Progenitor cell of endocrine pancreas (in vitro differentiated cells): Measurements from ENCODE around the gene ME3. TPM values are rescaled to one million over a fixed set of nuclear protein-coding genes. Genes with fewer than 3 reads are reported as not detected.

Experiments used
- DNase-seq: peaks from one replicate; pipeline ENCODE4 v3.0.0; 2021; ENCODE audit warnings: low spot score; ENCODE audit not compliant: unreplicated experiment
- H3K27ac Mint-ChIP-seq: 2 replicates; pipeline ENCODE4 v1.8.0; 2021; ENCODE audit warnings: mild to moderate bottlenecking, moderate library complexity, mixed read lengths
- H3K27me3 Mint-ChIP-seq: 2 replicates; pipeline ENCODE4 v1.8.0; 2021; ENCODE audit warnings: mixed read lengths
- H3K36me3 Mint-ChIP-seq: 2 replicates; pipeline ENCODE4 v1.8.0; 2022; ENCODE audit warnings: mixed read lengths; ENCODE audit not compliant: insufficient read depth
- H3K4me1 Mint-ChIP-seq: 2 replicates; pipeline ENCODE4 v1.8.0; 2021; ENCODE audit warnings: low read depth, mixed read lengths
- H3K4me3 Mint-ChIP-seq: 2 replicates; pipeline ENCODE4 v1.8.0; 2021; ENCODE audit warnings: low read depth, mild to moderate bottlenecking, moderate library complexity, mixed read lengths
- H3K9me3 Mint-ChIP-seq: 2 replicates; pipeline ENCODE4 v1.8.0; 2021; ENCODE audit warnings: low read depth, mixed read lengths
- CTCF ChIP-seq: fragments of 200-600 bp; sonication (generic); IDR thresholded peaks from one replicate; pipeline ENCODE4 v1.5.0; 2021; ENCODE audit warnings: antibody characterized with exemption, mild to moderate bottlenecking; ENCODE audit not compliant: unreplicated experiment
- total RNA-seq: library from RNA; stranded (reverse); gene quantifications from 2 replicates; pipeline ENCODE4 v1.2.1, GENCODE V29; 2021

ME3 gene
- total RNA-seq, 1 donor from 2014 or later, result 8.6 TPM

GRCh38 chr11:86502137-86502642 lies 170.2 kb downstream of the ME3 start:
- H3K27me3 Mint-ChIP-seq, result peaks cover 3% of the 10 kb centered on the region
- no peaks in the 10 kb centered on the region for H3K36me3 Mint-ChIP-seq
- no peak for DNase-seq
- TF ChIP-seq CTCF, result no peak
- H3K9me3 Mint-ChIP-seq, result no peaks in the 10 kb centered on the region
- H3K4me3 Mint-ChIP-seq, result no peak overlapping the region
- no peak overlapping the region for H3K27ac Mint-ChIP-seq
- H3K4me1 Mint-ChIP-seq, result peaks cover 2% of the 10 kb centered on the region

GRCh38 chr11:86500500-86501140 lies 171.8 kb downstream of the ME3 start:
- no peak for TF ChIP-seq CTCF
- no peaks in the 10 kb centered on the region for H3K9me3 Mint-ChIP-seq

GRCh38 chr11:86499723-86500129 lies 172.7 kb downstream of the ME3 start:
- Mint-ChIP-seq H3K4me3 (no peak overlapping the region), H3K9me3 (no peaks in the 10 kb centered on the region), H3K27me3 (peaks cover 8% of the 10 kb centered on the region), H3K36me3 (no peaks in the 10 kb centered on the region), H3K4me1 (peaks cover 2% of the 10 kb centered on the region), H3K27ac (no peak overlapping the region)
- TF ChIP-seq CTCF, result no peak
- DNase-seq, result no peak

More at GRCh38 chr11:86500500-86501140, 171.8 kb downstream of the ME3 start:
- Mint-ChIP-seq H3K4me3 (no peak overlapping the region), H3K36me3 (no peaks in the 10 kb centered on the region), H3K27me3 (peaks cover 5% of the 10 kb centered on the region), H3K4me1 (peaks cover 2% of the 10 kb centered on the region), H3K27ac (no peak overlapping the region)
- no peak for DNase-seq

- no peak for DNase-seq
- Mint-ChIP-seq H3K9me3 (no peaks in the 10 kb centered on the region), H3K4me1 (peaks cover 8% of the 10 kb centered on the region), H3K36me3 (no peaks in the 10 kb centered on the region), H3K27ac (no peak overlapping the region), H3K27me3 (peaks cover 8% of the 10 kb centered on the region), H3K4me3 (no peak overlapping the region)
- no peak for TF ChIP-seq CTCF
These were observed 174.6 kb downstream of the ME3 start for GRCh38 chr11:86497836-86498235.

- H3K4me1 Mint-ChIP-seq, result peaks cover 12% of the 10 kb centered on the region
- no peaks in the 10 kb centered on the region for H3K9me3 Mint-ChIP-seq
- H3K27ac Mint-ChIP-seq, result no peak overlapping the region
- H3K27me3 Mint-ChIP-seq, result peaks cover 8% of the 10 kb centered on the region
- H3K36me3 Mint-ChIP-seq, result no peaks in the 10 kb centered on the region
- H3K4me3 Mint-ChIP-seq, result no peak overlapping the region
- DNase-seq, result no peak
- TF ChIP-seq CTCF, result no peak
These were observed 175.1 kb downstream of the ME3 start for GRCh38 chr11:86497310-86497709.
